Effector memory CD8-positive, alpha-beta T cell (primary cell): ENCODE results near the gene CYP4B1.

Source experiments
- ATAC-seq: fragments of 150-1000 bp; cut with Tn5 transposase; replicated peaks from 2 replicates; pipeline ENCODE4 v1.10.0; 2021; ENCODE audit warnings: mild to moderate bottlenecking, moderate library complexity
- DNase-seq, 3 experiments: peaks; one replicate each; pipeline ENCODE4 v3.0.0; 2021
- H3K27ac Mint-ChIP-seq, 2 donors: one replicate each; pipeline ENCODE4 v1.8.0; 2022; ENCODE audit warnings: mild to moderate bottlenecking in 2 of 2, mixed read lengths in 2 of 2, moderate library complexity in 2 of 2
- H3K27me3 Mint-ChIP-seq, 2 donors: one replicate each; pipeline ENCODE4 v1.8.0; 2022; ENCODE audit warnings: mixed read lengths in 2 of 2
- H3K36me3 Mint-ChIP-seq: one replicate; pipeline ENCODE4 v1.8.0; 2022; ENCODE audit warnings: mild to moderate bottlenecking, moderate library complexity, mixed read lengths; ENCODE audit not compliant: insufficient read depth
- H3K4me1 Mint-ChIP-seq, 2 donors: one replicate each; pipeline ENCODE4 v1.8.0; 2022; ENCODE audit warnings: low read depth in 2 of 2, mixed read lengths in 2 of 2
- H3K4me3 Mint-ChIP-seq, 2 donors: one replicate each; pipeline ENCODE4 v1.8.0; 2022; ENCODE audit warnings: mild to moderate bottlenecking in 2 of 2, mixed read lengths in 2 of 2, moderate library complexity in 2 of 2
- H3K9me3 Mint-ChIP-seq, 2 donors: one replicate each; pipeline ENCODE4 v1.8.0; 2022; ENCODE audit warnings: mixed read lengths in 2 of 2

Gene CYP4B1

GRCh38 chr1:46802901-46803574 lies 4.2 kb downstream of the CYP4B1 start:
- Mint-ChIP-seq H3K36me3 (no peaks in the 10 kb centered on the region), H3K9me3 (peaks cover 0 to 1% of the 10 kb centered on the region in 2 donors), H3K4me1 (no peaks in the 10 kb centered on the region), H3K27me3 (peaks cover 8 to 28% of the 10 kb centered on the region in 2 donors), H3K4me3 (no peak overlapping the region), H3K27ac (no peak overlapping the region)
- DNase-seq (no peak), ATAC-seq (no peak)

- Mint-ChIP-seq H3K36me3 (no peaks in the 10 kb centered on the region), H3K27me3 (peaks cover 0 to 19% of the 10 kb centered on the region in 2 donors), H3K27ac (no peak overlapping the region), H3K4me3 (no peak overlapping the region), H3K4me1 (no peaks in the 10 kb centered on the region), H3K9me3 (peaks cover 0 to 1% of the 10 kb centered on the region in 2 donors)
- no peak for DNase-seq
- no peak for ATAC-seq
Measured at GRCh38 chr1:46804027-46804889, 5.4 kb downstream of the CYP4B1 start.

GRCh38 chr1:46804926-46805325 lies 6.1 kb downstream of the CYP4B1 start:
- no peak for ATAC-seq
- Mint-ChIP-seq H3K27ac (no peak overlapping the region), H3K9me3 (peaks cover 0 to 1% of the 10 kb centered on the region in 2 donors), H3K27me3 (peaks cover 0 to 13% of the 10 kb centered on the region in 2 donors), H3K4me1 (no peaks in the 10 kb centered on the region), H3K36me3 (no peaks in the 10 kb centered on the region), H3K4me3 (no peak overlapping the region)
- DNase-seq, result no peak

- no peak for ATAC-seq
Measured at GRCh38 chr1:46805755-46806154, 6.9 kb downstream of the CYP4B1 start.

GRCh38 chr1:46806196-46807020 lies 7.6 kb downstream of the CYP4B1 start:
- no peak for ATAC-seq
- Mint-ChIP-seq H3K27ac (no peak overlapping the region), H3K36me3 (no peaks in the 10 kb centered on the region), H3K4me3 (no peak overlapping the region), H3K27me3 (peaks cover 0 to 12% of the 10 kb centered on the region in 2 donors), H3K9me3 (peaks cover 0 to 1% of the 10 kb centered on the region in 2 donors), H3K4me1 (no peaks in the 10 kb centered on the region)
- DNase-seq, result no peak

More at GRCh38 chr1:46805755-46806154, 6.9 kb downstream of the CYP4B1 start:
- Mint-ChIP-seq H3K9me3 (peaks cover 0 to 1% of the 10 kb centered on the region in 2 donors), H3K36me3 (no peaks in the 10 kb centered on the region), H3K27ac (no peak overlapping the region), H3K4me3 (no peak overlapping the region), H3K27me3 (peaks cover 0 to 12% of the 10 kb centered on the region in 2 donors), H3K4me1 (no peaks in the 10 kb centered on the region)
- no peak for DNase-seq

GRCh38 chr1:46807046-46807972 lies 8.5 kb downstream of the CYP4B1 start:
- ATAC-seq (no peak), DNase-seq (no peak)
- H3K4me1 Mint-ChIP-seq, result no peaks in the 10 kb centered on the region
- H3K27me3 Mint-ChIP-seq, result peaks cover 0 to 12% of the 10 kb centered on the region in 2 donors
- H3K4me3 Mint-ChIP-seq, result no peak overlapping the region
- H3K36me3 Mint-ChIP-seq, result no peaks in the 10 kb centered on the region
- peaks cover 0 to 1% of the 10 kb centered on the region in 2 donors for H3K9me3 Mint-ChIP-seq
- no peak overlapping the region for H3K27ac Mint-ChIP-seq

GRCh38 chr1:46809071-46809470 lies 10.2 kb downstream of the CYP4B1 start:
- H3K27me3 Mint-ChIP-seq, result peaks cover 0 to 22% of the 10 kb centered on the region in 2 donors
- DNase-seq (no peak), ATAC-seq (no peak)
- no peaks in the 10 kb centered on the region for H3K4me1 Mint-ChIP-seq
- H3K4me3 Mint-ChIP-seq, result no peak overlapping the region
- peaks cover 2% of the 10 kb centered on the region for H3K36me3 Mint-ChIP-seq
- peaks cover 0 to 1% of the 10 kb centered on the region in 2 donors for H3K9me3 Mint-ChIP-seq
- H3K27ac Mint-ChIP-seq, result no peak overlapping the region

- no peak overlapping the region for H3K27ac Mint-ChIP-seq
- no peak for ATAC-seq
- peaks cover 0 to 1% of the 10 kb centered on the region in 2 donors for H3K9me3 Mint-ChIP-seq
Measured at GRCh38 chr1:46809904-46810303, 11.1 kb downstream of the CYP4B1 start.

GRCh38 chr1:46810596-46810995 lies 11.8 kb downstream of the CYP4B1 start:
- no peak for ATAC-seq
- H3K36me3 Mint-ChIP-seq, result peaks cover 2% of the 10 kb centered on the region
- no peaks in the 10 kb centered on the region for H3K4me1 Mint-ChIP-seq
- no peak overlapping the region for H3K4me3 Mint-ChIP-seq
- peaks cover 0 to 1% of the 10 kb centered on the region in 2 donors for H3K9me3 Mint-ChIP-seq
- H3K27me3 Mint-ChIP-seq, result peaks cover 0 to 38% of the 10 kb centered on the region in 2 donors
- H3K27ac Mint-ChIP-seq, result no peak overlapping the region
- DNase-seq, result no peak

More at GRCh38 chr1:46809904-46810303, 11.1 kb downstream of the CYP4B1 start:
- H3K4me1 Mint-ChIP-seq, result no peaks in the 10 kb centered on the region
- H3K4me3 Mint-ChIP-seq, result no peak overlapping the region
- peaks cover 2% of the 10 kb centered on the region for H3K36me3 Mint-ChIP-seq
- no peak for DNase-seq
- H3K27me3 Mint-ChIP-seq, result peaks cover 0 to 31% of the 10 kb centered on the region in 2 donors

- H3K4me3 Mint-ChIP-seq, result no peak overlapping the region
Measured at GRCh38 chr1:46811053-46811452, 12.2 kb downstream of the CYP4B1 start.

GRCh38 chr1:46812065-46812963 lies 13.5 kb downstream of the CYP4B1 start:
- H3K4me1 Mint-ChIP-seq, result no peaks in the 10 kb centered on the region
- no peak overlapping the region for H3K27ac Mint-ChIP-seq
- peaks cover 0 to 1% of the 10 kb centered on the region in 2 donors for H3K9me3 Mint-ChIP-seq
- peaks cover 6% of the 10 kb centered on the region for H3K36me3 Mint-ChIP-seq
- ATAC-seq (no peak), DNase-seq (no peak)
- peaks cover 5 to 37% of the 10 kb centered on the region in 2 donors for H3K27me3 Mint-ChIP-seq
- H3K4me3 Mint-ChIP-seq, result no peak overlapping the region

More at GRCh38 chr1:46811053-46811452, 12.2 kb downstream of the CYP4B1 start:
- peaks cover 0 to 1% of the 10 kb centered on the region in 2 donors for H3K9me3 Mint-ChIP-seq
- H3K4me1 Mint-ChIP-seq, result no peaks in the 10 kb centered on the region
- peaks cover 3 to 42% of the 10 kb centered on the region in 2 donors for H3K27me3 Mint-ChIP-seq
- DNase-seq (no peak), ATAC-seq (no peak)
- no peak overlapping the region for H3K27ac Mint-ChIP-seq
- H3K36me3 Mint-ChIP-seq, result peaks cover 5% of the 10 kb centered on the region
